H9 (cell line): Measurements from ENCODE around the gene ABHD4. TPM values are rescaled to one million over a fixed set of nuclear protein-coding genes. Genes with fewer than 3 reads are reported as not detected.

Experiments used
- DNase-seq: peaks from one replicate; pipeline ENCODE4 v3.0.0-alpha.2; 2017
- H2AFZ ChIP-seq: one replicate; pipeline ENCODE4 v1.6.1; 2013; ENCODE audit warnings: mild to moderate bottlenecking, low read length, control low read depth, moderate library complexity
- H2AK5ac ChIP-seq: 2 replicates; pipeline ENCODE4 v1.6.1; 2013; ENCODE audit warnings: low read length, control low read depth, mixed read lengths; ENCODE audit not compliant: insufficient read length
- H2BK120ac ChIP-seq: one replicate; pipeline ENCODE4 v1.6.1; 2013; ENCODE audit warnings: low read depth, mild to moderate bottlenecking, low read length, control low read depth, inconsistent platforms; ENCODE audit not compliant: poor library complexity, severe bottlenecking
- H2BK12ac ChIP-seq: 2 replicates; pipeline ENCODE4 v1.6.1; 2013; ENCODE audit warnings: low read length, control low read depth, mixed read lengths, low read depth; ENCODE audit not compliant: insufficient read length
- H2BK15ac ChIP-seq: 2 replicates; pipeline ENCODE4 v1.6.1; 2013; ENCODE audit warnings: low read depth, low read length, control low read depth
- H2BK20ac ChIP-seq: one replicate; pipeline ENCODE4 v1.6.1; 2013; ENCODE audit warnings: low read depth, mild to moderate bottlenecking, low read length, control low read depth, inconsistent platforms; ENCODE audit not compliant: poor library complexity, severe bottlenecking
- H2BK5ac ChIP-seq: 2 replicates; pipeline ENCODE4 v1.6.1; 2013; ENCODE audit warnings: low read length, control low read depth, mixed read lengths; ENCODE audit not compliant: insufficient read length
- H3K14ac ChIP-seq: 2 replicates; pipeline ENCODE4 v1.6.1; 2013; ENCODE audit warnings: low read length, control low read depth; ENCODE audit not compliant: insufficient read depth
- H3K18ac ChIP-seq: 2 replicates; pipeline ENCODE4 v1.6.1; 2013; ENCODE audit warnings: low read depth, mild to moderate bottlenecking, mixed read lengths, low read length, control low read depth; ENCODE audit not compliant: insufficient read length
- H3K23ac ChIP-seq: 2 replicates; pipeline ENCODE4 v1.6.1; 2013; ENCODE audit warnings: low read length, control low read depth, mixed read lengths, low read depth; ENCODE audit not compliant: insufficient read length
- H3K23me2 ChIP-seq: 2 replicates; pipeline ENCODE4 v1.6.1; 2013; ENCODE audit warnings: low read depth, mild to moderate bottlenecking, mixed read lengths, low read length, control low read depth; ENCODE audit not compliant: insufficient read length, poor library complexity, severe bottlenecking
- H3K27ac ChIP-seq: 2 replicates; pipeline ENCODE4 v1.5.1; 2013; ENCODE audit warnings: low read length, control low read depth, mixed read lengths, low read depth; ENCODE audit not compliant: insufficient read length
- H3K27me3 ChIP-seq: 2 replicates; pipeline ENCODE4 v1.6.1; 2013; ENCODE audit warnings: low read length, control low read depth, inconsistent platforms; ENCODE audit not compliant: insufficient read depth
- H3K4ac ChIP-seq: 2 replicates; pipeline ENCODE4 v1.6.1; 2013; ENCODE audit warnings: low read depth, mild to moderate bottlenecking, control low read depth, inconsistent platforms, low read length, moderate library complexity
- H3K4me1 ChIP-seq: 2 replicates; pipeline ENCODE4 v1.6.1; 2013; ENCODE audit warnings: low read length, control low read depth, inconsistent platforms; ENCODE audit not compliant: insufficient read depth
- H3K4me2 ChIP-seq: 2 replicates; pipeline ENCODE4 v1.6.1; 2013; ENCODE audit warnings: low read length, control low read depth, mixed read lengths; ENCODE audit not compliant: insufficient read length, insufficient read depth
- H3K56ac ChIP-seq: 2 replicates; pipeline ENCODE4 v1.6.1; 2013; ENCODE audit warnings: low read depth, mild to moderate bottlenecking, mixed read lengths, low read length, control low read depth; ENCODE audit not compliant: insufficient read length
- H3K79me1 ChIP-seq: 2 replicates; pipeline ENCODE4 v1.6.1; 2013; ENCODE audit warnings: low read depth, mild to moderate bottlenecking, moderate library complexity, low read length, control low read depth, inconsistent platforms; ENCODE audit not compliant: insufficient read depth, poor library complexity, severe bottlenecking
- H3K79me2 ChIP-seq: 2 replicates; pipeline ENCODE4 v1.6.1; 2013; ENCODE audit warnings: low read length, control low read depth, inconsistent platforms; ENCODE audit not compliant: insufficient read depth
- H3K9ac ChIP-seq: 2 replicates; pipeline ENCODE4 v1.6.1; 2013; ENCODE audit warnings: low read length, control low read depth, mixed read lengths; ENCODE audit not compliant: insufficient read length; ENCODE audit errors: extremely low read depth
- H3K9me3 ChIP-seq: one replicate; pipeline ENCODE4 v1.6.1; 2013; ENCODE audit warnings: low read depth, low read length, inconsistent platforms; ENCODE audit not compliant: control insufficient read depth
- H3T11ph ChIP-seq: one replicate; pipeline ENCODE4 v1.6.1; 2013; ENCODE audit warnings: mild to moderate bottlenecking, low read length, control low read depth, inconsistent platforms
- H4K20me1 ChIP-seq: one replicate; pipeline ENCODE4 v1.6.1; 2013; ENCODE audit not compliant: control insufficient read depth, insufficient read length, insufficient read depth
- H4K5ac ChIP-seq: 2 replicates; pipeline ENCODE4 v1.6.1; 2013; ENCODE audit warnings: low read depth, mild to moderate bottlenecking, mixed read lengths, low read length, control low read depth; ENCODE audit not compliant: insufficient read length
- H4K8ac ChIP-seq: replicated peaks from 2 replicates; pipeline ENCODE4 v1.6.1; 2013; ENCODE audit warnings: low read length, control low read depth, mixed read lengths, low read depth; ENCODE audit not compliant: insufficient read length
- H4K91ac ChIP-seq: 2 replicates; pipeline ENCODE4 v1.6.1; 2013; ENCODE audit warnings: low read depth, mild to moderate bottlenecking, moderate library complexity, mixed read lengths, low read length, control low read depth; ENCODE audit not compliant: insufficient read length
- H3K27ac Mint-ChIP-seq, 3 experiments: 2 replicates in 2 of 3; 3 replicates in 1 of 3; pipeline ENCODE4 v1.8.0; 2020 to 2021; ENCODE audit warnings: mixed read lengths in 3 of 3, mild to moderate bottlenecking in 1 of 3, moderate library complexity in 1 of 3
- H3K27me3 Mint-ChIP-seq: 2 replicates; pipeline ENCODE4 v1.8.0; 2021; ENCODE audit warnings: low read depth, mild to moderate bottlenecking, moderate library complexity, mixed read lengths
- H3K36me3 Mint-ChIP-seq, 3 experiments: 2 replicates in 2 of 3; 3 replicates in 1 of 3; pipeline ENCODE4 v1.8.0; 2020 to 2021; ENCODE audit warnings: low read depth in 3 of 3, mixed read lengths in 3 of 3; ENCODE audit not compliant: insufficient read depth in 1 of 3
- H3K4me1 Mint-ChIP-seq, 2 experiments: 2 replicates each; pipeline ENCODE4 v1.8.0; 2020; ENCODE audit warnings: mixed read lengths in 2 of 2
- H3K4me3 Mint-ChIP-seq, 2 experiments: 2 replicates in 1 of 2; 3 replicates in 1 of 2; pipeline ENCODE4 v1.8.0; 2020 to 2021; ENCODE audit warnings: mild to moderate bottlenecking in 2 of 2, mixed read lengths in 2 of 2, moderate library complexity in 1 of 2
- H3K9me3 Mint-ChIP-seq, 2 experiments: 2 replicates in 1 of 2; 3 replicates in 1 of 2; pipeline ENCODE4 v1.8.0; 2020; ENCODE audit warnings: mild to moderate bottlenecking in 2 of 2, mixed read lengths in 2 of 2, moderate library complexity in 1 of 2
- CTCF ChIP-seq: fragments of 200-600 bp; sonication (generic); conservative IDR thresholded peaks from 3 replicates; pipeline ENCODE4 v1.8.0; 2021; ENCODE audit warnings: antibody characterized with exemption, mild to moderate bottlenecking
- WGBS: extraction: QIAGEN DNeasy Blood & Tissue Kit; methylation state at CpG from one replicate; pipeline ENCODE4 v1.1.7; 2013; ENCODE audit warnings: missing lambda C conversion rate, low lambda C conversion rate, mixed read lengths; ENCODE audit not compliant: insufficient read length; ENCODE audit errors: extremely low coverage; 5-methylcytosine and 5-hydroxymethylcytosine counted together
- total RNA-seq: library from RNA; stranded (reverse); gene quantifications from 2 replicates; pipeline ENCODE4 v1.2.1, GENCODE V29; 2021

Gene ABHD4
- total RNA-seq, 1 experiment from 2014 or later: 21.8 TPM

DNA sequence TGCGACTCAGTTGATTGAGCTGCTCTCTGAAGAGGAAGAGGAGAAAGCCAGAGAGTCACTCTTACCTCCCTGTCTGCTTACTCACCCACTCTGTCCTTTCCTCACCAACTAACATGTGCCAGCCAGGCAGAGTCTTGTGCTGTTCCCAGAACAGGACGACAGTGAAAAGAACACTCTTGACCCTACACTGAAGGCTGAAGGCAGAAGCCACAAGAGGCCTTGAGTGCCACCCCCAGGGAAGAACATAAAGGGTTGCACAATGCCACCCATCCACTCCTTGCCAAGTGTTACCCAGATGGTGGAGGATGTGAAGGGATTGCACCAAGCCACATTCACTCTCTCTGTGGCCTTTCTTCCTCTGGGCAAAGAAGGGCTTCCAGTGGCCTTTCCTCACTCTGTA is 12.8 kb downstream of the ABHD4 start:
- no peak overlapping the region for H2AFZ ChIP-seq
- peaks cover 3% of the 10 kb centered on the region; the same call in 1 of the 2 replicates for H3K4me1 ChIP-seq
- no peaks in the 10 kb centered on the region for H3K79me1 ChIP-seq
- Mint-ChIP-seq H3K36me3 (peaks cover 16 to 50% (median 43%) of the 10 kb centered on the region in 3 experiments; a peak in 6 of 7 replicates), H3K27ac (no peak overlapping the region), H3K27me3 (no peaks in the 10 kb centered on the region), H3K4me3 (no peak overlapping the region), H3K4me1 (peaks cover 13 to 15% of the 10 kb centered on the region in 2 experiments), H3K9me3 (peaks cover 0 to 3% of the 10 kb centered on the region in 2 experiments; a peak in 1 of 5 replicates)
- H3T11ph ChIP-seq: no peak overlapping the region
- no peak overlapping the region for H3K27ac ChIP-seq
- H4K20me1 ChIP-seq: no peaks in the 10 kb centered on the region
- H3K56ac ChIP-seq: no peak overlapping the region
- no peaks in the 10 kb centered on the region for H3K23me2 ChIP-seq
- no peak overlapping the region for H3K4me2 ChIP-seq
- no peak overlapping the region for H3K14ac ChIP-seq
- H3K23ac ChIP-seq: no peak overlapping the region
- H3K9me3 ChIP-seq: no peaks in the 10 kb centered on the region
- H2BK12ac ChIP-seq: no peak overlapping the region
- no peak overlapping the region for H3K9ac ChIP-seq
- no peak overlapping the region for H2BK5ac ChIP-seq
- no peak overlapping the region for H3K4ac ChIP-seq
- no peak overlapping the region for H2BK15ac ChIP-seq
- no peak for DNase-seq
- H4K8ac ChIP-seq: no peak overlapping the region
- H3K27me3 ChIP-seq: no peaks in the 10 kb centered on the region
- H2BK120ac ChIP-seq: no peak overlapping the region
- no CpG with 5 or more reads among the region's 2 CpGs for WGBS
- no peak for TF ChIP-seq CTCF
- no peak overlapping the region for H3K18ac ChIP-seq
- no peak overlapping the region for H2BK20ac ChIP-seq
- H4K5ac ChIP-seq: no peak overlapping the region
- H4K91ac ChIP-seq: no peak overlapping the region
- no peak overlapping the region for H2AK5ac ChIP-seq
- no peaks in the 10 kb centered on the region for H3K79me2 ChIP-seq
